AG09319 (cell line): Measurements from ENCODE around the gene MYO1E.

ENCODE experiments used
- DNase-seq: peaks from one replicate; pipeline ENCODE4 v3.0.0-alpha.2; 2010; ENCODE audit warnings: low read depth; ENCODE audit errors: extremely low read depth
- CTCF ChIP-seq: IDR thresholded peaks from 2 replicates; pipeline ENCODE4 v1.5.1; 2011; ENCODE audit warnings: low read depth, mild to moderate bottlenecking, inconsistent platforms, low read length, moderate library complexity

The MYO1E gene

DNA sequence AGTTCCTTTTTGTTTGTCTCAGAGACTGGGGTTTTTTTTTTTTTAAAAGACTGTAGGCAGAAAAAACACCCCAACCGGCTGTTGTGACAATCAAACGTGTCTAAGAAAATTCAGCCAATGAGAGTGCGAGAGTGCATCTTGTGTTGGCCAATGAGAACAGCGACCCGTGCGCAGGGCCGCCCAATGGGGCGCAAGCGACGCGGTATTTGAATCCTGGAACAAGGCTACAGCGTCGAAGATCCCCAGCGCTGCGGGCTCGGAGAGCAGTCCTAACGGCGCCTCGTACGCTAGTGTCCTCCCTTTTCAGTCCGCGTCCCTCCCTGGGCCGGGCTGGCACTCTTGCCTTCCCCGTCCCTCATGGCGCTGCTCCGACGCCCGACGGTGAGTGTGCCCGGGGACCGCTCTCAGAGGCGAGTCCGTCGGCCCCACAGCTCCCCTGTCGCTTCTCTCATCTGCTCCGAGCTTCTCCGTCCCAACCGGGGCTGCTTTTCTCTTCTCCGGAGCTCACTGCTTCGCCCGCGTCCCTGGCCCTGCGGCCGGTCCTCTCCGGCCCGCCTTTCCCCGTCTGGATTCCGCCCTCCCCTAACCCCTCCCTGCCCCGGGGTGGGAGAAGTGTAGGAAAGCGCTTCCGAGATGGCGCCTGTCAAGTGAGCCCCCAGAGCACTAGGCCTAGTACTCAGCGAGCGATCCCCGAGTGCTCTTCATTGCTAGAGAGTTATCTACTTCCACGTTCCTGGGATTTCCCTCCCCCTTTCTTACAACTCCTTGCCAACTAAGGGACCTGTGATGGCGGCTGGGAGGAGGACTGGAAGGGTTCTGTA, 267.5 kb downstream of the MYO1E start, which contains the start of gene CCNB2:
Gene CCNB2 (plus strand): TSS at position 235 of the 821 bp plus-strand sequence. CDS start 123 bp downstream, at position 358.
- TF ChIP-seq CTCF: no peak
- peak; percentile 81 for DNase-seq

DNA sequence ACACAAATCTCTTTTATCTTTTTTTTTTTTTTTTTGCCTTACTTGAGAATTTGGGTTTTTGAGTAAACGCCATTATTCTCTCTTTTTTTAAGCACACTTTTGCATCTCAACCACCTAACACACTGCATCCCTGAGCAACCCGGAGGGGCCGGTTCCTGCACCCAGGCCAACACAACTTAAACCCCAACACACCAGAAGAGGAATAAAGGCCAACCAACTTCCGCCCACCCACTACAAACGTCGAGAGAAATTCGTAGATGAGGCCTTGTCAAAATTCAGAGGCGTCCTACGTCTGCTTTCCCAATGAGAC, 268.1 kb downstream of the MYO1E start:
- no peak for DNase-seq
- no peak for TF ChIP-seq CTCF

DNA sequence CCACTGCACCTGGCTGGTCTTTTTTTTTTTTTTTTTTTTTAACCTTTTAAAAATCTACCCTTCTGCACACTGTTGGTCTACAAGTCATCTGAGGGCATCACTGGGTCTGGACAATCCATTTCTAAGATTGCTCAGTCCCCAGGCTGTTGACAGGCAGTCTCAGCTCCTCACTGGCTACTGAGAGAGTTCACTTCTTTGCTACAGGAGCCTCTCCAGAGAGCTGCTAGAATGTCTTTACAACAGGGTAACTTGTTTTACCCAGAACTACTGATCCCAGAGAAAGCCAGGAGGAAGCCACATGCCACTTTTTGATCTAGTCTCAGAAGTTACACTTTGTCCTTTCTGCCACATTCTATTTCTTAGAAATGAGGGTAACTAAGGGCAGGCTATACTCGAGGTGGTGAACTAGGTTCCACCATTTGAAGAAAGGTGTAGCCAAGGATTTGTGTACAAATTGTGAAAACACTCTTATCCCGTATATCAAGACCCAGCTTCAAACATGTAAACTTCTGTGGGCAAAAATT, 273.4 kb downstream of the MYO1E start:
- TF ChIP-seq CTCF: no peak
- DNase-seq: no peak

GRCh38 chr15:59096429-59096828, 276.2 kb downstream of the MYO1E start:
- no peak for TF ChIP-seq CTCF
- DNase-seq: no peak

DNA sequence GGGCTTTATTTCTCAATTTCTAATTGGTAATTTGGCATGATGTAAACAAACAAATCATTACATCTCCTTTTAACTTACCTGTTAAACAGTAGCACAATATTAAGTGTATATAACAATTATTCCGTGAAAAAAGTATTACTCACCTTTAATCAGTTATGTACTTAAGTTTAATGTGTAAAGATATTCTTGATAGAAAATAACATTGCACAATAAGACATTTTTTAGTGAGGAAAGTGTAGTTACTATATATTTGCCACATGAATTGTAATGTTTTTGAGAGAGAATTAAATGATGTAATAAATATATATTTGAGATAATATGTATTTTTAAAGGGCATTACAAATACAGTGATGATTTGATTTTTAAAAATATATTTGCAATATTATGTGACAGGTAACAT, 278.6 kb downstream of the MYO1E start:
- DNase-seq: no peak
- TF ChIP-seq CTCF: no peak

DNA sequence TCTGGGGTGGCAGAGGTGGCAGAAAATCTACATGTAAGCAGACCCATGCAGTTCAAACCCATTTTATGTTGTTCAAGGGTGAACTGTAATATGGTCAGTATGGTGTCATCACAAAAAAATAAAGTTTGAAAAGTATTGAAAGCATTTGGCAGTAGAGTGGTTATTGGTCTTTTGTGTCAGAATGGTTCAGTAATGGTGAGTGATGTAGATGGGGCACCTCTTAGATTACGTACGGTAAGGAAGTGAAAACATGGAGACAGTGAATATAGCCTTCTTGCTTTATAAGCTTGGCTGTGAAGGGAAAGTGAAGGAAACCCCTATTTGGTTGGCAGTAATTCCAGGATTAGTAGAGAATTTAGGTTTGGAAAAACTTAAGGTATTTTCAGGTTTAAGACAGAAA, 284.9 kb downstream of the MYO1E start:
- DNase-seq: no peak
- no peak for TF ChIP-seq CTCF
